ENCODE data around the gene RPL27A. TPM values are rescaled to one million over a fixed set of nuclear protein-coding genes. Genes with fewer than 3 reads are reported as not detected.

Gene RPL27A
- 748 and 1,256 TPM in 2 replicates for total RNA-seq

DNA sequence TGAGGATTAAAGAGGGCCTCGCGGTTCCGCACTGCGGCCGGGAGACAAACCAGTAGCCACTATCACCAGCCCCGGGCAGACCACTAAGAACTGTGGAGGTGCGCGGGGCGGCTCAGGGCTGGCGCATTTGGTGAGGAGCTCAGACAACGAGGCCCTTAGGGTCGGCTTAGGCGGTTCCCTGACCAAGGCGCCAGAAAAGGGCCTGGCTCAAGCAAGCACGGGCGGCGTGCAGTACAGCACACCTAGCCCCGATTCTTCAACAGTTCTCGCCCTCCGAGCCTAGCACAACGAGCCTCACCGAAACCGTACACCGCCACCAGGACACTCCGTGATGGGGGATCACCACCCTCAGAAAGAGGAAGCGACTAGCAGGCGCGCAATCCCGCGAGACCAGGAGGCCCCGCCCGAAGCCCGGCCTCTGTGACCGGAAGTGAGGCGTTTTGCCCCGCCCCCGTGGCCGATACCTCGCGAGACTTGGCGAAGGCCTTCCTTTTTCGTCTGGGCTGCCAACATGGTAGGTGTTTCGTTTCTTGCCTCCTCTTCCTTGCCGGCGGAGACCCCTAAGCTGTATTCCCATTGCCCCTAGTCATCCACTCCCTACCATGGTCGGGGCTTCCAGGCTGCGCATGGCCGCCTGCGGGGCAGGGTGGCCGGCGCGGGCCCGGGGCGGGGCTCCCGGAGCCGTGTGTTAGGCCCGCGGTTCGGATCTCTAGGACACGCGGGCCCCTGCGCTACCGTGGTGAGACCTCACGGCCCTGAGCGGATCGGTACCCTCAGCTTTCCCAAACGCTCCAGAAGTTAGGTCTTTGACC is at the start of gene RPL27A, which contains the start of gene TRIM66:
Gene RPL27A (plus strand): TSS at position 490 of the 812 bp plus-strand sequence. CDS start 22 bp downstream, at position 512.
Gene TRIM66 (minus strand): TSS at position 363 of the 812 bp plus-strand sequence. CDS start 10,391 bp downstream, outside the sequence.

Other genes starting within 250 kb of the RPL27A start
- 0.58 and 1.1 TPM in 2 replicates for gene STK33, start 88.6 kb upstream of the RPL27A start, total RNA-seq
- 3.5 and 9.6 TPM in 2 replicates for gene TRIM66, start 127 bp upstream of the RPL27A start, total RNA-seq
- gene AKIP1, start 228.4 kb downstream of the RPL27A start, total RNA-seq, result 43.3 and 51.6 TPM in 2 replicates